ENCODE results near the gene AK4.
"Not testable (repeated sequence)": the region's sequence is repeated elsewhere in the genome, so short reads cannot be mapped to it uniquely, and the experiment has no call there.

The AK4 gene

DNA sequence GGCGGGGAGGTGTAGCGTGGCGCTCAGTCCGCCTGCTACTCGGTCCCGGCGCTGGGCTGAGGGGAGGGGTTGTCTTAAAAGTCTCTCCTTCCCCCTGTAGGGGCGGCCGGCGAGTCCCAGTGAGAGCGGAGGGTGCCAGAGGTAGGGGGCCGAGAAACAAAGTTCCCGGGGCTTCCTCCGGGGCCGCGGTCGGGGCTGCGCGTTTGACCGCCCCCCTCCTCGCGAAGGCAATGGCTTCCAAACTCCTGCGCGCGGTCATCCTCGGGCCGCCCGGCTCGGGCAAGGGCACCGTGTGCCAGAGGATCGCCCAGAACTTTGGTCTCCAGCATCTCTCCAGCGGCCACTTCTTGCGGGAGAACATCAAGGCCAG, at the start of gene AK4:
AK4 (plus strand) TSS at position 26 of the 370 bp plus-strand sequence; CDS start at position 231, 205 bp downstream.
- DNase-seq, result not testable (repeated sequence)

GRCh38 chr1:65103807-65104206, 44.2 kb upstream of the AK4 start:
- no peak for DNase-seq

DNA sequence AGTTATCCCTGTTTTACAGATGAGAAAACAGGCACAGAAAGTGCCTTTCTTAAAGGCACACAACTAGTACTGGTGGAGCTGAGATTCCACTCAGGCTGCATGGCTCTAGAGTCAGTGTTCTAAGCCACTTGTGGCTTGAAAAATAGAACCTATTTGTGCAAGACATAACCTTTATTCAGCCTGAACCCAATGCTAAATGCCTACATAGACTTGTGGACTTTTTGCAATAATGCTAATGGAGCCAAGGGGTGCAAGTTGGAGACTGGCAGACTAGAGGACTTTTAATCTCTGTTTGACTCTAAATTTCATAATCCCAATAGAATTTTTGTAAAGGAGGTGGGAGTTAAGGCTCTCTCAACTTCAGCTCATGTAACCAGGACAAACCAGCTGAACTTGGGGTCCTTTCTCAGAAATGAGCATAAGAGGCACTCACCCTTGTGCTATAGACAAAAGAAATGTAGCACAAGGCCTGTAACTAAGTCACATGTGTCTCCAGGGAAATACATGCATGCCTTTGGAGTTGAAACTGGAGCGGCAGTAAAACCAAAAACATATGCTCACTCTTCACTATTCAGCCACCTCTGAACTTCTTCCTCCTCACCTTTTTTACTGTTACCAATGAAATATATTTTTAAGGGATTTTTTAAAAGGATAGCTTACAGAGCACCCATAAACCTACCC, 43.0 kb upstream of the AK4 start:
- no peak for DNase-seq

GRCh38 chr1:65105596-65105995, 42.4 kb upstream of the AK4 start:
- DNase-seq, result no peak

- no peak for DNase-seq
Measured at GRCh38 chr1:65108025-65108642, 39.9 kb upstream of the AK4 start.

GRCh38 chr1:65109487-65109886, 38.5 kb upstream of the AK4 start:
- no peak for DNase-seq

DNA sequence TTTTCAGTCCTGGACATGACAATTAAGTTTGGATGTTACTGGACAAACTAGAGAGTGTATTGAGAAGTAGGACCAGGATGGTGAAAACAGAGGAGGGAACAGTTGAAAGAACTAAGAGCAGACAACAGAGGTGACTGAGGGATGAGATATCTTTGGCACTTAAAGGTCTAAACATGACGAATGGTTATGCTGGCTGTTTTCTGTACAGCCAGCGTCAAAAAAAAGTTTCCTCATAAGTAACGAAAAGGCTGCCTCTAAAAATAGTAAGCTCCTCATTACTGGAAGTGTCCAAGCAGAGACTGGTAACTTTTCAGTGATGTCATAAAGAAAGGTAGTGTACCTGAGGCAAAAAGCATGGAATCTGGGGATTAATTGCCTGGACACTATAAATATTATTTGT, 35.2 kb upstream of the AK4 start:
- no peak for DNase-seq

- DNase-seq, result no peak
Measured at GRCh38 chr1:65113298-65113697, 34.7 kb upstream of the AK4 start.

GRCh38 chr1:65114322-65114721, 33.7 kb upstream of the AK4 start:
- DNase-seq, result no peak

GRCh38 chr1:65119951-65120350, 28.1 kb upstream of the AK4 start:
- no peak for DNase-seq

DNA sequence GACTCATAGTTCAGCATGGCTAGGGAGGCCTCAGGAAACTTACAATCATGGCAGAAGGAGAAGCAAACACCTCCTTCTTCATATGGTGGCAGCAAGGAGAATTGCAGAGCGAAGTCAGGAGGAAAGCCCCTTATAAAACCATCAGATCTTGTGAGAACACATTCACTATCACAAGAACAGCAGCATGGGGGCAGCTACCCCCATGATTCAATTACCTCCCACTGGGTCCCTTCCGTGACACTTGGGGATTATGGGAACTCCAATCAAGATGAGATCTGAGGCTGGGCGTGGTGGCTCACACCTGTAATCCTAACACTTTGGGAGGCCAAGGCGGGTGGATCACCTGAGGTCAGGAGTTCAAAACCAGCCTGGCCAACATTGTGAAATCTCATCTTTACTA, 18.9 kb upstream of the AK4 start:
- DNase-seq, result not testable (repeated sequence)

- no peak for DNase-seq
Measured at GRCh38 chr1:65138524-65138923, 9.5 kb upstream of the AK4 start.

DNA sequence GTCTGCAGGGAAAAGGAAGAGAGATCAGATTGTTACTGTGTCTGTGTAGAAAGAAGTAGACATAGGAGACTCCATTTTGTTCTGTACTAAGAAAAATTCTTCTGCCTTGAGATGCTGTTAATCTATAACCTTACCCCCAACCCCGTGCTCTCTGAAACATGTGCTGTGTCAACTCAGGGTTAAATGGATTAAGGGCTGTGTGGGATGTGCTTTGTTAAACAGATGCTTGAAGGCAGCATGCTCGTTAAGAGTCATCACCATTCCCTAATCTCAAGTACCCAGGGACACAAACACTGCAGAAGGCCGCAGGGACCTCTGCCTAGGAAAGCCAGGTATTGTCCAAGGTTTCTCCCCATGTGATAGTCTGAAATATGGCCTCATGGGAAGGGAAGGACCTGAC, 8.2 kb upstream of the AK4 start:
- not testable (repeated sequence) for DNase-seq

DNA sequence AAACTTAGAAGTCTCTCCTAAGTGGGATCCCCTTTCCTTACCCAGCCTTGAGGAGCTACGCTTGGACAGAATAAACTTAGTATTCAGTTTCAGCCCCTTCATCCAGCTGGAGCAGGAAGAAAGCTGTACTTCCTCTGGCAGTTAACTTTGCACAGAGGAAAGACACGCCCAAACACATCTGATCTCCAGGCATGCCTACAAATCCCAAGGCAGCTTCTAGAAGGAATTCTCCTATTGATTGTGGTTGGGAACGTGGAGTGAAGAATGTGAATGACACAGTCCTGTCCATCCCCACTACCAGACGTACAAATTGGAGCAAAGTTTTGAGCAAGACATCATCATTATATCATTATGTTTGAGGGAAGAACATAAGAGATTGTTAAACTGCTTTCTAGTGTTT, 6.6 kb upstream of the AK4 start:
- DNase-seq, result no peak

DNA sequence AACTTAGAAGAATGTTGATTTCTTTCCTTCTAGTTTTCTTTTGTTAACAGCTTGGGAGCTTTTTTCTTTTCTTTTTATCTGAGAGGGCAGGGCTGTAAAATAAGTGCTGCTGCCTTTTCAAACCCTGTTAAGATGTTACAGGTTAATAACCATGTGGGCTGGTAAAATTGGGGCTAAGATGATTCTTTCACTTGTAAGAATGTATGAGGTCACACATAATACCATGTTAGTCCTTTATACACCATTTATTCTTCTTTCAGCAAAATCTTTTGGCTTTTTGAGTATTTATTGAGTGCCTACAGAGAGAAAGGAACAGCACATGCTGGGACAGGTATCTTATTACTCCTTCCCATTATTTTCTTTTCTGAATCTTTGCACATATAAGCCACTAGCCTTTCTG, 6.1 kb upstream of the AK4 start:
- DNase-seq, result no peak

- DNase-seq, result not testable (repeated sequence)
Measured at GRCh38 chr1:65143112-65143658, 4.8 kb upstream of the AK4 start.

DNA sequence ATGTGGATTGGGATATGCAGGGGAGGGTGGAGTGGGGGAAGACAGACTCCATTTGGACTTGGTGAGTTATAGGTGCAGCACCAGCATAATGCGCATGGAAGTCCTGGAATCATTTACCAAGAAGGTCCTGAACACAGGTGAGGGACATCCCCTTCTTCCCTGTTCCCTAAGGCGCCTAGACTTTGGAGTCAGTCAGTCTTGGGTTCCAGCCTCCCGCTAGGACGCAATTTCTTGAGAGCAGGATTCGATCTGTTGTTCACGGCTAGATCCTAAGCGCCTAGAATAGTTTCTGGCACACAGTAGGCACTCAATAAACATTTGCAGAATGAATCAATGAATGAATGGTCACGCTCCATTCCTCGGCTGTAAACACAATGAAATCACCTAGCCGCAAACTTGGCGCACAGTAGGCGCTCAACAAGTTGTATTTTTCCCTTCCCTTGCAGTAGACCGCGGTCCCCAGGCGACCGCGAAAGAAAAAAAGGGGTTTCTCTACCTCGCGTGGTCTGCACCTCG, 1.0 kb upstream of the AK4 start:
- DNase-seq, result no peak

- DNase-seq, result peak in 1 of 6 experiments; percentile 20
Measured at GRCh38 chr1:65147424-65148177, 402 bp upstream of the AK4 start.

GRCh38 chr1:65148548-65149350, 746 bp downstream of the AK4 start:
- peak in 3 of 6 experiments; percentile 6 to 24 (median 8) for DNase-seq

GRCh38 chr1:65149351-65150107, 1.5 kb downstream of the AK4 start:
- DNase-seq, result no peak

- DNase-seq, result no peak
Measured at GRCh38 chr1:65150108-65150463, 2.1 kb downstream of the AK4 start.

Data from stimulated activated naive CD4-positive, alpha-beta T cell (primary cell).